GM21786 (cell line): ENCODE data around the gene DPYD.

Source experiments
- ATAC-seq: cut with Tn5 transposase; IDR thresholded peaks from one replicate; pipeline ENCODE4 v1.9.1; 2021; ENCODE audit not compliant: unreplicated experiment

Gene DPYD

DNA sequence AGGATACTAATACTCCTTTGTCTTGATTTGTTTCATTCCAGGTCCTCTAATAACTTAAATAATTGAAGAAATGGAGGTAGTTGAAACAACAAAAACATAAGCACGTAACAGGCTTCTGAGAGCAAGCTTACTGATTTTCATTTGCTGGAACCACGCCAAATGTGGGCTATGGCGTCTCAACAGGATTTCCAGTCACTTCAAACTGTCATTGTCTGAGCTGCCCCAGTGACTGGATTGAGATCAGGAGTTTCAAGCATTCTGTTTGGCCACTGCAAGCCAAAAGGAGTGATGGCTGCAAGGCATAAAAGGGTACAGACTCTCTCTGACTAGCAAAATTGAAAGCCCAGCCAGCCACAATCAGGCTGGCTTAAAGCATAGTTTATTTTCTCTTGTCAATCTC lies 289.9 kb downstream of the DPYD start:
- ATAC-seq = no peak

DNA sequence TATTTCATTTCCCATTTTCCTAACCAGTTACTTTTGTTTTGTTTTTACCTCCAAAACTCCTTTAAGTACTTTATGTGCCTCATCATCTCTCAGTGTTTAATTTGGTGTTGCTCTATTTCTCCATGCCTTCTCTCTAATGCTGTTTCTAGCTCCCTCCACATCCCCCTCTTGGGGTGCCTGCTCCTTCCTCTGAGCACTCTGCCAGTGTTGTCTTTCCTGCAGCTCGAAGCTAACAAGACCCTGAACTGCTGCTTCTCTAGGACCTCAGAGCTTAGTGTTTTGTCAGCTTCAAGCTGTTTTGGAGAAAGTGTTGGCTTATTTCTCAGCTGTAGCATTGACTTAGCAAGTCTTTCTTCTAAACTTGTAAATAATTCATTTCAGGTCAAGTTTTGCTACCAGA lies 290.6 kb downstream of the DPYD start:
- ATAC-seq = no peak

DNA sequence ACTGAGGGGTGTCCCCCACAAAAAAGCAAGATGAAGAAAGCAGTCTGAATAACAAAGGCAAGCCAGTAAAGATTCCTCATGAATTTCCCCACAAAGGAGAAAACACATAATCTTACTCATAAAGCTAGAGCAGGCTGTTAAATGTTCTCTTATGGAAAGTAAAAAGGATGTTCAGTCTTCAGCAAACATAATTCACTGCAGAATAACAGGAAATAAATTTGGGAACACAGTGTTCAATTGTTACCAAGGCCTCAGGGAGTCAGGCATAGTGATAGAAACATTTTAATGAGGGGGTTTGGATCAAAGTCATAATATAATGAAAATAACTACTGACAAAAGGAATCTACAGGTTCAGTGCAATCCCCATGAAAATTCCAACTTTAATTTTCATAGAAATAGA lies 297.6 kb downstream of the DPYD start:
- no peak for ATAC-seq

DNA sequence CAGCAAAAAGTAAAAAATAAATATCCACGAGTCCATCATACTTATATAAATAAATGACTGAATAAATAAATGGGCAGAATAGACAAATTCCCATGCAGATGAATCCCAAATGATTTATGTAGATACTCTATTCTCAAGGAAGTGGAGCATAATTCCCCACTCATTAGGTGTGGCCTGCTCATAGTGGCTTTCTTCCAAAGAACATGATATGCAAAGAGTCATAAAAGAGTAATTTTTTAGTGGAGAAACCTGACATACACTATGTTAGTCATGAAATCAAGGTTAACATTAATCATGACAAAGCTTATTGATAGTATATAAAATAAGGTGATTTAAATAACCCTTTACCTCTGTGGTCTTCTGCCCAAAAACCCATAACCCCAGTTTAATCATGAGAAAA lies 298.9 kb downstream of the DPYD start:
- no peak for ATAC-seq

DNA sequence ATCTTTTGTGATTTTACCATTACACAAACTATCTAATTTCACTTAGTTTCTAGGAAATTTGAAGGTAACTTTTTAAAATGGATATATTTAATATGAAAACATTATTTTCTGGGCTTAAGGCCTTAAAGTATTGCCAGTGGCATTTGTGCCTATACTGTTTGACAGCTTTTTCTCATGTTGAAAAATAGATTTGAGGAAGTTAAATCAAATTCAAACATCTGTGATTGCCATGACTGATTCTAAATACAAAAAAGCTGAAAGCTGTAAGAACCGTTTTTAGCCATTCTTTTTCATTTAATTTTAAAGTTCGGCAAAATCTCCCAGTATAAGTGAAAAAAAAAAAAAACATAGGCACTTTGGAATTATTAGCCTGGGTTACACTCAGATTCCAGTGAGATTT lies 301.1 kb downstream of the DPYD start:
- no peak for ATAC-seq

DNA sequence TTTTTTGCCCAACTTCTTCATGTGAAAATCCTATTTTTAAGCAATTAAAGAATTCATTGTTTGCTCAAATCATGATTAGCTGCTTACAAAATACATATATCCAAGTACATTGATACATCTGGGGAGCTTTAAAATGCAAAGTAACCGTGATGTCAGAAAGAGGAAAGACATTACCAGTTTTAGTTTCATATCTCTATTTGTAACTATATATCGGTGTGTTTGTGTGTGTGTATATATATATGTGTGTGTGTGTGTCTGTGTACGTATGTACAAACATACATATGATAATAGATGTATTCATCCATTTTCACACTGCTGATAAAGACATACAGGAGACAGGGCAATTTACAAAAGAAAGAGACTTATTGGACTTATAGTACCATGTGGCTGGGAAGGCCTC lies 310.1 kb downstream of the DPYD start:
- peak; percentile 69 for ATAC-seq

DNA sequence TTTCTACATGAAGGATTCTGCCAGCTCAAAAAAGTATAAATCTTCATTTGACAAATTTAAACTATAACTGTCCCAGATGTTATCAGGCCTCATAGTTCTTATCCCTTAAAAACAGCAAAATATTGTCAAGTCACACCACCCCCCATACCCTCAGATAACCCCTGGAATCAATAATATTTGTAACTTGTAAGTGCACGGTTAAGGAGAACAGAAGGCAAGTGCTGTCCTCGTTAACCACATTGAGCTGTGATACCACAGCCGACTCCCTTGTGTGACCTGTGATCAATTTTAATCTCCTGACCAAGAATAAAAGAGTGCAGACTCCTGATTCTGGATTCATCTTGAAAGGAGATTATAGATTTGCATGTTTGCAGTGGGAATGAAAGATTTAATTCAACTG lies 310.7 kb downstream of the DPYD start:
- ATAC-seq = no peak

DNA sequence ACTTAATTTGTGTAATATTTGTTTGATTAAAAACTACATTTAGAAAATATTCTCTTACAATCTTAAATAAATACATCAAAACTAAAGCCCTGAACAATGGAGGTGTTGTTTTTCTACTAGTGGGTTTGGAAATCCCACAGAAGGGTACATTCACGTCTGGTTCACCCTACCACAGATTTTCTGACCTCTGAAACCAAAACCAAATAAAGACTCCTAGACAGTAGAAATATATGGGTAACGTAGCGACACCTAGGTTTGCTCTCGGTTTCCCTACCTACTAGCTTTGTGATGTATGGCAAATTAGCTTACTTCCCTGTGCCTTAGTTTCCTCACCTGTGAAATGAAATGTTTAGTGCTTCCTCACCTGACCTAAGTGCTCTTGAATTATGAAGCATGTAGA lies 312.6 kb downstream of the DPYD start:
- no peak for ATAC-seq

DNA sequence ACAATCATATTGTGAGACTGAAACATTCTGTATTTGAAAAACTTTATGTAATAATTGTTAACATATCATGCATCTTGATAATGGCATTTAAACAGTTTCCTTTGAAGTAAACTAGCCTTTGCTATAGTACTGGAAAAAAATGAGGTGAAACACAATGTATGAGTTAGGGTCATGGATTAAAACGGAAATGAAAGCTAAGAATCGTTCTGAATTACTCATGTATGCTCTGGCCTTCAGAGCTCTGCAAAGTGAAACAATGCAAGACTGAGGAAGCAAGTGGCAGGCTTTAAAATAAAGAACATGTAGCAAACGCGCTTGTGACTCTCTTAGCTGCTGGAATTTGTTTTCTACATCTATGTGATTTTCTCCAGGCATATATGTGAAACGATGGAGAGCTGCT lies 317.1 kb downstream of the DPYD start:
- ATAC-seq = peak; percentile 63

GRCh38 chr1:97603218-97603617 lies 317.6 kb downstream of the DPYD start:
- ATAC-seq = no peak

- no peak for ATAC-seq
These were observed 321.4 kb downstream of the DPYD start for GRCh38 chr1:97599447-97599846.

DNA sequence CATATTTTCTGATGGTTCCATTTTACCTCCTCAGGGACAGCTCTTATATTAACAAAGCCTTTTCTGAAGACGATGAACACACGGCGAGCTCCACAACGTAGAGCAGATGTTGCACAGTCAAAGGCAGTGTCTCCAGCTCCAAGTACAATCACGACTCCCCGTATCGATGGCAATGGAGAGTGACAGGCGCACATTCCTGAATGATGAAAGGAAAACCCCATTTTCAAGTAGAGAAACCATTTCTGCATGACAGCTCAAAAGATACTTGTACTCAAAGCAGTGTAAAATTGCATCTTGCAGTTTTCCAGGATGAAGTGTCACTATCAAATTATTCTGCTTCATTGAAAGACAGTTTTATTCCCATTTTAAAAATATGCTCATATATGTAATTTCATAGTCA lies 327.6 kb downstream of the DPYD start:
- ATAC-seq = no peak

GRCh38 chr1:97588772-97589171 lies 332.1 kb downstream of the DPYD start:
- ATAC-seq = no peak

DNA sequence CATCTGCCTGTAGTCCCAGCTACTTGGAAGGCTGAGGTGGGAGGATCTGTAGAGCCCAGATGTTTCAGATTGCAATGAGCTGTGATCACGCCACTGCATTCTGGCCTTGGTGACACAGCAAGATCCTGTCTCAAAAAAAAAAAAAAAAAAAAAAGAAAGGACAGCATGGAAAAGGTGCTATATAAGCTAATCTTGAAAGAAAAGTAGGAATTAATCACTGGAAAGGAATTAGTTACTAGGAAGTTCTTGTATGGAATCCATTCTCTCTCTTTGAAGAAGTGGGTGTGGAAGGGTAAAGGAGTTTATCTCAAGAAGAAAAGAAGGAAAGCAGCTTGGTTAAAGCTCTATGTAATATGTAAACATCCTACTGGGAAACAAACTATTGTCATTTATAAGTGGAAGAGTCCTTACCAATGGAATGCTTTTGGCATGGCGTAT lies 339.2 kb downstream of the DPYD start:
- no peak for ATAC-seq

GRCh38 chr1:97577613-97578012 lies 343.2 kb downstream of the DPYD start:
- ATAC-seq = no peak

GRCh38 chr1:97573553-97573952 lies 347.3 kb downstream of the DPYD start:
- no peak for ATAC-seq

DNA sequence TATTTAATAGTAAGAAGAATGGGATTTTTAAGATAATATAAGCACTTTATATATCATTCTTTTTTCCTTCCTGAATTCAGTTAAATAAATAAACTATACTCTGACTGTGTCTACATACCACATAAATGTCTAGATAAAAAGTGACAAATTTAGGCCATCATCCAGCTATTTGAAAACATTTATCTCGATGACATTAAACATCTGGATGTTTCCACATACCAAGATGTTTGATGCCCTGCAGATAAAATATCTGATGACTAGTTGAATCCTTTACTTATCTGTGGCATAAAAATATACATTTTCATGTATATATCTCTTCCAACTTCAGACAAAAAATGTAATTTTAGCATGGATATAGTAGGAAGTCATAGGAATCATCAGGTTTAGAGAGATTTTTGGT lies 348.3 kb downstream of the DPYD start:
- ATAC-seq = no peak

DNA sequence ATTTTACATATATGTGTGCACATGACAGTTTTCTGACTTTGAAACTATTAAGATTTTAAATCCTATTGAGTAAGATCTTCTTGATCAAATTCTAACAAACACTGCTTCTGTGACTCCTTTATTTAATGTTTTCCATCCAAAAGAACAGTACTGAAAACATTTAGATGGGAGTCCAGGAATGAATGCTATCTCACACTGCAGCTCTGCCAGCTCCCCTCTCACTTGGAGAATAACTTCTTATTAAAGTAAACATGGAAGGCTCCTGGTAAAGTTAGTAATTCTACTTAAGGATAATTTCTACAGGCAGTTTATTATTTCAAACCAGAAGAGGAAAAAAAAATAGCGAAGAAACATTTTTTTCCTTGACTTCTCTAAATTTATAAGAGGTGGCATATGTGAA lies 349.1 kb downstream of the DPYD start:
- no peak for ATAC-seq

DNA sequence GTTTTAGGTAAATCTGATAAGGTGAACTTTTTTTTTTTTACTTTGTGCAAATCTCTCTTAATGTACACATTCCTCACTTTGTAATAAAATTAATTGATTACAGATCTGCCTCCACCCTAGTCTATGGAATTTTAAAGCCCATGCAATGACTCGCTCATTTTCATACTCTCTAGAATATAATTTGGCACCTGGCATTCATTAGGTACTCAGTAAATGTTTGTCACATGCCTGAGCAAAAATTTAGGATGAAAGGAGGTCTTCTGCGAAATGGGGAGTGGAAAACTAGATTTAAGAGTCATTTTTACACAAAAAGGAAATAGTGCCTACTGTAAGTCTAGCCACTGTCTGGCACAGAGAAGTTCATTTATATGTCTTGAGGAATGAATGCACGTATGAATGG lies 350.1 kb downstream of the DPYD start:
- no peak for ATAC-seq

DNA sequence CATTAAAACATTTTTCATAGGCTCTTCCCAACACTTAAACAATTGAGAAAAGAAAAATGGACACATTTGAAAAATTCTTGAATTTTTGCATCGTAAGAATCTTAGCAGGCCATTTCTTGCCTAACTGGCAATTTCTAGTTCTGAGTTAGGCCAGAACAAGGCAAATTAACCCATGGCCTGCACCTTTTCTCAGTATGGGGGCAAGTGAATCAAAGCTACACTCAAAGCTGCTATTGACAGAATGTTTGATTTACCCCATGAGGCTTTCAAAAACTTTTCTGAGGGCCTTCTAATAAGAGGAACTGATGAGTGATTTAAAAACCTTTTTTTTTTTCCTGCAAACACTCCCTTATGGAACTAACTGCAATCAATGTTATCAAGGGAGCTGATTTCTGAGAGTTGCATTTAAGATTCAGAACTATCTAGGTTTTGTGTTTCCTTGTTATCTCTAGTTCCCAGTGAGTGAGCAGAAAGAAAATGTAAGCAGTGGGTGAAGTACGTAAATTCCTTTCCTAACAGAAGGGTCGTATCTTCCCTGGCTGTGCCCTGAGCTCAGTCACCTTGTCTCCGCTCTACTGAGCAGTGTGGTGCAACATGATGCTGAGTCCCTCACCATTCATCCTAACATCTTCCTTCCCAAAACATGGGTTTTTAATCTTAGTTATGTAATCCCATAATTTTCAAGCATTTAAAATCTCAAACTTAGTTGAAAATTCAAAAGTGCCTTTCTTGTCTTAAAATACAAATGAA lies 353.7 kb downstream of the DPYD start:
- ATAC-seq = no peak

DNA sequence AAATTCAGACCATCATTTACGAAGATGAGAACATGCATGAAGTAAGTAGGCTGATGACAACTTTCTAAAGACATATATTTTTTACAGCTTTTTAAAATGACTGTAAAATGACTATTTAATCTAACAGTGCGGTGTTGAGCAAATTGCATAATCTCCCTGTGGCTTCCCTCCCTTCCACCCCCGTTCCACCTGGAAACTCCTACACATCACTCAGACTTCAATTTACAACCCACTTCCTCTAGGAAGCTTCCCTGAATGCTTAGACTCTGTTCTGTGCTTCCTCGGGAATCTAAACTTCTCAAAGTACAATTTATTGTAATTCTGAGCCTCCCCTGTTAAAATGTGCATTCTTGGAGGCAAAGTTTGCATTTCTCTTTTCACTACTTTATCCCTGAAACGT lies 354.9 kb downstream of the DPYD start:
- ATAC-seq = no peak

DNA sequence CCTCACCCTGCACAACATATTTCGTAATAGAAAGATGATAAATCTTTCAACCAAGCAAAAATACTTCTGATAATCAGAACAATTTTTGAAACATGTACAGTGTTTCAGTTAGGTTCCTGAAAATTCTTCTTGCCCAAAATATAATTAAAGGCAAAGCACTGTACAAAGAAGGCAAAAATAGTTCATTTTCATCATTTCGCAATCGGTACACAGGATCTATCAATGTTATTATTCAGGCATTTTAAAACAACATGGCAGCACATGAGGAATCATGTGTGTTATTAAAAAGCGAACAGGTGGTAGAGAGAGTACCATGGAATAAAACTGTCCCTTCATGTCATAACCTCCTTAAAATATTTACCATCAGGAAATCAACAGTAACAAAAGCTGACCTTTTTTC lies 356.9 kb downstream of the DPYD start:
- ATAC-seq = no peak

- no peak for ATAC-seq
These were observed 358.8 kb downstream of the DPYD start for GRCh38 chr1:97562081-97562480.
